MM.1S (cell line): ENCODE data around the gene TFR2.
"Not testable (repeated sequence)": the region's sequence is repeated elsewhere in the genome, so short reads cannot be mapped to it uniquely, and the experiment has no call there.

Experiments used
- DNase-seq: peaks from one replicate; pipeline ENCODE4 v3.0.0-alpha.2; 2015
- H2AFZ ChIP-seq: fragments of 300-600 bp; sonication (generic); 2 replicates; pipeline ENCODE4 v1.6.0; 2016; ENCODE audit warnings: antibody characterized with exemption, low read length
- H3F3A ChIP-seq: fragments of 300-600 bp; sonication (generic); 2 replicates; pipeline ENCODE4 v1.6.1; 2016; ENCODE audit warnings: mild to moderate bottlenecking, antibody characterized with exemption, low read length, moderate library complexity, mixed read lengths; ENCODE audit not compliant: insufficient read depth
- H3K27ac ChIP-seq: fragments of 300-600 bp; sonication (generic); 2 replicates; pipeline ENCODE4 v1.5.1; 2016; ENCODE audit warnings: mild to moderate bottlenecking, low read length
- H3K27me3 ChIP-seq: fragments of 300-600 bp; sonication (generic); replicated peaks from 2 replicates; pipeline ENCODE4 v1.6.0; 2016; ENCODE audit warnings: low read length; ENCODE audit not compliant: insufficient read depth
- H3K36me3 ChIP-seq: fragments of 300-600 bp; sonication (generic); replicated peaks from 2 replicates; pipeline ENCODE4 v1.6.1; 2016; ENCODE audit warnings: mild to moderate bottlenecking, low read length, mixed read lengths; ENCODE audit not compliant: insufficient read depth
- H3K4me1 ChIP-seq: fragments of 300-600 bp; sonication (generic); 2 replicates; pipeline ENCODE4 v1.6.1; 2016; ENCODE audit warnings: low read length, mixed read lengths
- H3K4me2 ChIP-seq: fragments of 300-600 bp; sonication (generic); 2 replicates; pipeline ENCODE4 v1.6.0; 2016; ENCODE audit warnings: low read depth, low read length
- H3K4me3 ChIP-seq: fragments of 300-600 bp; sonication (generic); 2 replicates; pipeline ENCODE4 v1.5.1; 2016; ENCODE audit warnings: low read length, mixed read lengths
- H3K79me2 ChIP-seq: fragments of 300-600 bp; sonication (generic); 2 replicates; pipeline ENCODE4 v1.6.1; 2016; ENCODE audit warnings: mixed run types, low read length, mixed read lengths
- H3K9ac ChIP-seq: fragments of 300-600 bp; sonication (generic); 2 replicates; pipeline ENCODE4 v1.6.1; 2016; ENCODE audit warnings: low read length, mixed read lengths
- H3K9me2 ChIP-seq: fragments of 300-600 bp; sonication (generic); replicated peaks from 2 replicates; pipeline ENCODE4 v1.6.1; 2016; ENCODE audit warnings: mild to moderate bottlenecking, low read length, mixed read lengths; ENCODE audit not compliant: insufficient read depth
- H3K9me3 ChIP-seq: fragments of 300-600 bp; sonication (generic); replicated peaks from 2 replicates; pipeline ENCODE4 v1.6.1; 2016; ENCODE audit warnings: mild to moderate bottlenecking, low read length, mixed read lengths; ENCODE audit not compliant: insufficient read depth
- H4K20me1 ChIP-seq: fragments of 300-600 bp; sonication (generic); 2 replicates; pipeline ENCODE4 v1.6.1; 2016; ENCODE audit warnings: mild to moderate bottlenecking, low read length, moderate library complexity, mixed read lengths; ENCODE audit not compliant: insufficient read depth
- EZH2 ChIP-seq: fragments of 300-600 bp; sonication (generic); optimal IDR thresholded peaks from 2 replicates; pipeline ENCODE3; 2017; ENCODE audit warnings: low read depth, mild to moderate bottlenecking, antibody characterized with exemption, low read length, mixed read lengths
- EZH2phosphoT487 ChIP-seq: fragments of 300-600 bp; sonication (generic); IDR thresholded peaks from 2 replicates; pipeline ENCODE4 v1.6.1; 2018; ENCODE audit warnings: antibody characterized with exemption, low read length
- TF ChIP-seq, protein P1 (sequence below): fragments of 300-600 bp; sonication (generic); IDR thresholded peaks from 2 replicates; pipeline ENCODE4 v1.5.1; 2016; ENCODE audit warnings: antibody characterized with exemption, low read length, mixed read lengths

The TFR2 gene

DNA sequence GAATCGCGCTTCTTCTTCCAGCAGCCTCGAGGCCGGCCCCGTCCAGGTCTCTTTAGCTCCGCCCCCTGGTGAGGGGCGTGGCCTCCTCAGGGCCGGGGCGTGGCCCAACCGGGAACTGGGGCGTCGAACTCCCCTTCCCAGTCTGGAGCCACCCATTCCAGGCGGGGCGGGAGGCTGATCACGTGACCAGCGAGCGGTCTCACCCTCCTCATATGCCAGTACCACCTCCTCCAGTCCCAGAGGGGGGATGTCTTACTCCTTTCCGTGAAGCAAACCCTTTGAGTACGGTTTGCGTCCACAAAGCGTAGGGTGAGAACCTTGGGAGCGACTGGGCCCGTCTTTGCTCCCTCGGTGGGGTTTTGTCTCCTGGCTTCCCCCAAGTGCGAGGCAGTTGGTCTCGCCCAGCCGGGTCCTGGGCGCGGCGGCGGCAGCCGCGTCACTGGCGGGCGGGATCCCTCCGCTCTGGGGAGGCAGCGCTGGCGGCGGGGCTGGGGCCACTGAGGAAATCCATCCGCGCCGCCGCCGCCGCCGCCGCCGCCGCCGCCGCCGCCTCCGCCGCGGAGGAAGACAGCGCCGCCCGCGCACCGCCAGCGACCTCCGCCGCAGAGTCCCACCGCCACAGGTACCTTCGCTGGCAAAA, 32.1 kb upstream of the TFR2 start, which contains the start of gene GNB2:
TSS of gene GNB2 (plus strand) at position 439 of the 640 bp plus-strand sequence. CDS start 2,526 bp downstream, outside the sequence.
- no peaks in the 10 kb centered on the region for H3F3A ChIP-seq
- H3K9ac ChIP-seq = peak within 1 kb of the TSS; percentile 95
- H4K20me1 ChIP-seq = no peaks in the 10 kb centered on the region
- peaks cover 46% of the 10 kb centered on the region for H3K79me2 ChIP-seq
- H3K4me1 ChIP-seq = no peaks in the 10 kb centered on the region
- DNase-seq = peak; percentile 96
- H3K9me2 ChIP-seq = no peaks in the 10 kb centered on the region
- TF ChIP-seq EZH2phosphoT487 (no peak), EZH2 (no peak)
- TF ChIP-seq, protein P1, sequence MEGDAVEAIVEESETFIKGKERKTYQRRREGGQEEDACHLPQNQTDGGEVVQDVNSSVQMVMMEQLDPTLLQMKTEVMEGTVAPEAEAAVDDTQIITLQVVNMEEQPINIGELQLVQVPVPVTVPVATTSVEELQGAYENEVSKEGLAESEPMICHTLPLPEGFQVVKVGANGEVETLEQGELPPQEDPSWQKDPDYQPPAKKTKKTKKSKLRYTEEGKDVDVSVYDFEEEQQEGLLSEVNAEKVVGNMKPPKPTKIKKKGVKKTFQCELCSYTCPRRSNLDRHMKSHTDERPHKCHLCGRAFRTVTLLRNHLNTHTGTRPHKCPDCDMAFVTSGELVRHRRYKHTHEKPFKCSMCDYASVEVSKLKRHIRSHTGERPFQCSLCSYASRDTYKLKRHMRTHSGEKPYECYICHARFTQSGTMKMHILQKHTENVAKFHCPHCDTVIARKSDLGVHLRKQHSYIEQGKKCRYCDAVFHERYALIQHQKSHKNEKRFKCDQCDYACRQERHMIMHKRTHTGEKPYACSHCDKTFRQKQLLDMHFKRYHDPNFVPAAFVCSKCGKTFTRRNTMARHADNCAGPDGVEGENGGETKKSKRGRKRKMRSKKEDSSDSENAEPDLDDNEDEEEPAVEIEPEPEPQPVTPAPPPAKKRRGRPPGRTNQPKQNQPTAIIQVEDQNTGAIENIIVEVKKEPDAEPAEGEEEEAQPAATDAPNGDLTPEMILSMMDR = no peak
- H3K36me3 ChIP-seq = no peaks in the 10 kb centered on the region
- no peaks in the 10 kb centered on the region for H3K9me3 ChIP-seq
- peaks cover 36% of the 10 kb centered on the region for H3K27me3 ChIP-seq
- H2AFZ ChIP-seq = peak within 1 kb of the TSS; percentile 89
- H3K4me3 ChIP-seq = peak within 1 kb of the TSS; percentile 82
- peak within 1 kb of the TSS; percentile 95 for H3K27ac ChIP-seq
- peak within 1 kb of the TSS; percentile 91 for H3K4me2 ChIP-seq

DNA sequence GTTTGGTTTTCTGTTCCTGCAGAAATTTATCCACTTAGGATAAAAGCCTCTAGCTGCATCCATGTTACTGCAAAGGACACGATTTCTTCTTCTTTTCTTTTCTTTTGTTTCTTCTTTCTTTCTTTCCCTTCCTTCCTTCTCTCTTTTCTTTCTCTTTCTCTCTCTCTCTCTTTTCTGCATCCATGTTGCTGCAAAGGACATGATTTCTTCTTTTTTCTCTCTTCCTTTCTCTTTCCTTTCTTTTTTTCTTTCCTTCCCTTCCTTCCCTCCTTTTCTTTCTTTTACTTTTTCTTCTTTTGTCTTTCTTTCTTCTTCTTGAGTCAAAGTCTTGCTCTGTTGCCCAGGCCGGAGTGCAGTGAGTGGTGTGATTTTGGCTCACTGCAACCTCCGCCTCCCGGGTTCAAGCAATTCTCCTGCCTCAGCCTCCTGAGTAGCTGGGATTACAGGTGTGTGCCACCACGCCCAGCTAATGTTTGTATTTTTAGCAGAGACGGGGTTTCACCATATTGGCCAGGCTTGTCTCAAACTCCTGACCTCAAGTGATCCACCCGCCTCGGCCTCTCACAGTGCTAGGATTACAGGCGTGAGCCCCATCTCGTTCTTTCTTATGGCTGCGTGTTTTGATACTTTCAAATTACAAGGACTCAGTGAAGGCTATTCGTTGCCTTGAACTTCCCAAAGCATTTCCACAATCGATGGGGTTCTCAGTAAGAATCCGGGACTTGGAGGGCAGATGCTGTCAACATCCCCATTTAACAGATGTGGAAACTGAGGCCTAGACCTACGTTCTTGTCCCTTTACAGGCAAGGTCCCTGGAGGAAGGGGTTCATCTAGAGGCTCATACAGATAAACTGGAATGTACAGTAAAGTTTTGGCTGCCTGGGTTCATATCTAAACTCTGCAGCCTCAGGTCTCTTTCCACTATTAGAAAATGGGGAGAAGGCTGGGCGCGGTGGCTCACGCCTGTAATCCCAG, 30.3 kb upstream of the TFR2 start:
- H3K27me3 ChIP-seq = peaks cover 52% of the 10 kb centered on the region
- H3K27ac ChIP-seq = no peak overlapping the region
- H3K4me3 ChIP-seq = no peak overlapping the region
- H3K4me1 ChIP-seq = no peaks in the 10 kb centered on the region
- H3K79me2 ChIP-seq = peaks cover 28% of the 10 kb centered on the region
- H3K9ac ChIP-seq = no peak overlapping the region
- H2AFZ ChIP-seq = no peak overlapping the region
- H3F3A ChIP-seq = no peaks in the 10 kb centered on the region
- no peaks in the 10 kb centered on the region for H3K36me3 ChIP-seq
- H4K20me1 ChIP-seq = no peaks in the 10 kb centered on the region
- no peaks in the 10 kb centered on the region for H3K9me2 ChIP-seq
- no peak for DNase-seq
- no peaks in the 10 kb centered on the region for H3K9me3 ChIP-seq
- H3K4me2 ChIP-seq = no peak overlapping the region
- TF ChIP-seq EZH2 (no peak), EZH2phosphoT487 (no peak)
- TF ChIP-seq, protein P1 = no peak

DNA sequence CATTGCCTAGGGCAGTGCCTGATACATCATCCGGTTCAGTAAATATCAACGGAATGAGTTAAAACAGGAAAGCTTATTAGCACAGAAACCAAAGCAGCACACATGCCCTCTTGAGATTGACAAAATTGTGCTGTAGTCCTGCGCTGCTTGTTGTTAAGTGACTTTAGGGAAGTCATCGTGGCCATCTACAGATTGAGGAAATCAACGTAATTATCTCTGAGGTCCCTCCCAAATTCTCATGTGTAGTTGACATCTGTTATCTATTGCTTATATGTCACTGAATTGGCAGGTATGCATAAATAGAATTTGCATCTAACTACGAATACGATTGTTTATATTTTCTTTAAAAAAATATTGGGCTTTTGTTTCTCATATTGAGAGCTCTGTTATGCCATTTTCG, 28.7 kb upstream of the TFR2 start:
- H3K4me2 ChIP-seq = no peak overlapping the region
- peaks cover 12% of the 10 kb centered on the region for H3K79me2 ChIP-seq
- no peak overlapping the region for H3K27ac ChIP-seq
- H3K4me3 ChIP-seq = no peak overlapping the region
- H3K4me1 ChIP-seq = no peaks in the 10 kb centered on the region
- H2AFZ ChIP-seq = no peak overlapping the region
- H3K9me3 ChIP-seq = no peaks in the 10 kb centered on the region
- no peak overlapping the region for H3K9ac ChIP-seq
- H3K36me3 ChIP-seq = no peaks in the 10 kb centered on the region
- H4K20me1 ChIP-seq = no peaks in the 10 kb centered on the region
- DNase-seq = no peak
- H3K9me2 ChIP-seq = no peaks in the 10 kb centered on the region
- H3F3A ChIP-seq = no peaks in the 10 kb centered on the region
- TF ChIP-seq EZH2phosphoT487 (no peak), EZH2 (no peak)
- TF ChIP-seq, protein P1 = no peak
- H3K27me3 ChIP-seq = peaks cover 67% of the 10 kb centered on the region

DNA sequence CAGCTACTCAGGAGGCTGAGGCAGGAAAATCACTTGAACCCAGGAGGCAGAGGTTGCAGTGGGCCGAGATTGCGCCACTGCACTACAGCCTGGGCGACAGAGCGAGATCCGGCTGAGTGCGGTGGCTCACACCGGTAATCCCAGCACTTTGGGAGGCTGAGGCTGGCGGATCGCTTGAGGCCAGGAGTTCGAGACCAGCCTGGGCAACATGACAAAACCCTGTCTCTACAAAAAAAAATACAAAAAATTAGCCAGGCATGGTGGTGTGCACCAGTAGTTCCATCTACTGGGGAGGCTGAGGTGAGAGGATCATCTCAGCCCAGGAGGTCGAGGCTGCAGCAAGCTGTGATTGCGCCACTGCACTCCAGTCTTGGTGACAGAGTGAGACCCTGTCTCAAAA, 27.8 kb upstream of the TFR2 start:
- not testable (repeated sequence) for H3K27ac ChIP-seq, H3K9me2 ChIP-seq, H3K4me3 ChIP-seq, H3K9me3 ChIP-seq, H2AFZ ChIP-seq, H3K4me2 ChIP-seq, DNase-seq, H3K36me3 ChIP-seq, H3F3A ChIP-seq, H3K4me1 ChIP-seq, H3K9ac ChIP-seq, H4K20me1 ChIP-seq, H3K79me2 ChIP-seq
- H3K27me3 ChIP-seq = peaks cover 72% of the 10 kb centered on the region
